ENCODE measurements around the gene ACP1. TPM values are rescaled to one million over a fixed set of nuclear protein-coding genes. Genes with fewer than 3 reads are reported as not detected.

Gene ACP1
- total and polyA plus RNA-seq, 2 of the 8 experiments (the other 6 are each of a cell fraction or from before 2014, with no cell fraction given): 115 to 155 TPM

GRCh38 chr2:296354-296753 lies 31.6 kb downstream of the ACP1 start:
- no peak overlapping the region for H2AFZ ChIP-seq (ENCODE audit: low read length)
- WGBS, 2 experiments (ENCODE audit: extremely low coverage in 1 of 2, insufficient coverage in 1 of 2, insufficient read length in 1 of 2, insufficient replicate concordance in 2 of 2, low coverage in 1 of 2, low lambda C conversion rate in 2 of 2, missing lambda C conversion rate in 1 of 2): 87% methylated on average over 3 of the region's 3 CpGs; no CpG with 5 or more reads in 1 of the 2 experiments
- no peak overlapping the region for H2BK15ac ChIP-seq (ENCODE audit: low read length)
- peaks cover 0 to 3% of the 10 kb centered on the region in 2 experiments for H4K20me1 ChIP-seq (replicated peaks in 1 of 2; ENCODE audit: control insufficient read depth in 1 of 2, insufficient read depth in 2 of 2, low read length in 2 of 2)
- H3K36me3 ChIP-seq (ENCODE audit: control insufficient read depth in 2 of 4, insufficient read depth in 4 of 4, low read length in 3 of 4): no peaks in the 10 kb centered on the region
- no peak overlapping the region for H4K8ac ChIP-seq (ENCODE audit: extremely low read depth, insufficient read depth, low read length)
- CTCF ChIA-PET (ENCODE audit: partially characterized antibody): interaction anchor here (1.4 kb wide), 1 partner anchor 284 kb away, joined by 3 read pairs; no protein-coding TSS in a partner anchor
- H3K18ac ChIP-seq (ENCODE audit: extremely low read depth, low read length): no peak overlapping the region
- H4K91ac ChIP-seq (replicated peaks; ENCODE audit: insufficient read length, low read length): no peak overlapping the region
- DNase-seq (ENCODE audit: low read depth in 1 of 2, low spot score in 2 of 2) (no peak), FAIRE-seq (no peak)
- H3K23ac ChIP-seq (ENCODE audit: insufficient read length): no peak overlapping the region
- H2BK20ac ChIP-seq (ENCODE audit: low read length): no peak overlapping the region
- H3K14ac ChIP-seq (ENCODE audit: insufficient read length): no peak overlapping the region
- H3K79me1 ChIP-seq (ENCODE audit: low read depth, low read length): no peaks in the 10 kb centered on the region
- H2AK5ac ChIP-seq (ENCODE audit: low read depth, low read length): no peak overlapping the region
- H3K4me3 ChIP-seq (ENCODE audit: extremely low read depth in 1 of 4, insufficient read depth in 2 of 4, low read depth in 3 of 4, low read length in 4 of 4): no peak overlapping the region
- H3K4me2 ChIP-seq (ENCODE audit: insufficient read depth in 1 of 2, low read depth in 2 of 2, low read length in 2 of 2): no peak overlapping the region
- no peak overlapping the region for H2BK12ac ChIP-seq (ENCODE audit: low read depth, low read length)
- H2BK5ac ChIP-seq (ENCODE audit: low read depth, low read length): no peak overlapping the region
- no peak overlapping the region for H3K27ac ChIP-seq (ENCODE audit: low read depth, low read length)
- H2BK120ac ChIP-seq (replicated peaks; ENCODE audit: low read depth, low read length): no peak overlapping the region
- POLR2A ChIA-PET (ENCODE audit: partially characterized antibody): interaction anchor here (1.5 kb wide), 1 partner anchor 10 kb away, joined by 6 read pairs; no protein-coding TSS in a partner anchor
- no peaks in the 10 kb centered on the region for H3K79me2 ChIP-seq (ENCODE audit: control insufficient read depth in 1 of 2, insufficient read depth in 2 of 2, low read length in 2 of 2)
- H3K9ac ChIP-seq (replicated peaks in 1 of 4; ENCODE audit: extremely low read depth in 1 of 4, low read depth in 3 of 4, low read length in 3 of 4): no peak overlapping the region
- H3K9me3 ChIP-seq (ENCODE audit: insufficient read depth in 2 of 2, low read depth in 1 of 2, low read length in 1 of 2): peaks cover 0 to 4% of the 10 kb centered on the region in 2 experiments; a peak in 1 of 4 replicates
- no peak overlapping the region for H3K4ac ChIP-seq (replicated peaks; ENCODE audit: insufficient read length, low read depth, low read length)
- no peaks in the 10 kb centered on the region for H3K23me2 ChIP-seq (ENCODE audit: low read depth, low read length)
- no peaks in the 10 kb centered on the region for H3K4me1 ChIP-seq (replicated peaks in 1 of 4; ENCODE audit: control insufficient read depth in 3 of 4, insufficient read depth in 4 of 4, low read length in 3 of 4)
- H3K56ac ChIP-seq (replicated peaks; ENCODE audit: insufficient read length, low read depth, low read length): no peak overlapping the region
- H4K5ac ChIP-seq (ENCODE audit: insufficient read length, low read depth, low read length): no peak overlapping the region
- no peaks in the 10 kb centered on the region; a peak in 3 of 7 replicates for H3K27me3 ChIP-seq (replicated peaks in 1 of 4; ENCODE audit: control insufficient read depth in 3 of 4, extremely low read depth in 1 of 4, insufficient read depth in 3 of 4, low read length in 3 of 4)
- no peak for TF ChIP-seq CBX8 (IDR thresholded peaks at IDR 0.05; ENCODE audit: borderline replicate concordance, low read depth, low read length)

All from H1 (cell line).